Neutrophil (primary cell): ENCODE measurements around the gene STYX.
A peak's percentile ranks its signal among the peaks of the same experiment; 100 is the strongest.
"Not testable (repeated sequence)": the region's sequence is repeated elsewhere in the genome, so short reads cannot be mapped to it uniquely, and the experiment has no call there.

ENCODE experiments used
- H3K27ac ChIP-seq: fragments of 200-600 bp; sonication (generic); 2 replicates; pipeline ENCODE4 v1.5.1; 2016; ENCODE audit warnings: mild to moderate bottlenecking, moderate library complexity
- H3K27me3 ChIP-seq: fragments of 200-600 bp; sonication (generic); 2 replicates; pipeline ENCODE4 v1.6.0; 2016; ENCODE audit warnings: mild to moderate bottlenecking
- H3K36me3 ChIP-seq: fragments of 200-600 bp; sonication (generic); 2 replicates; pipeline ENCODE4 v1.5.1; 2017
- H3K4me1 ChIP-seq, 2 experiments: fragments of 200-600 bp in 1 of 2; sonication (generic) in 1 of 2; 1 replicate in 1 of 2; 2 replicates in 1 of 2; pipeline versions ENCODE4 v1.5.1 to v1.6.1; 2013 to 2016; ENCODE audit warnings: low read depth in 1 of 2, low read length in 1 of 2, mild to moderate bottlenecking in 1 of 2, moderate library complexity in 1 of 2; ENCODE audit not compliant: control insufficient read depth in 1 of 2, insufficient read depth in 1 of 2
- H3K4me3 ChIP-seq, 2 experiments: fragments of 200-600 bp in 1 of 2; sonication (generic) in 1 of 2; 1 replicate in 1 of 2; 2 replicates in 1 of 2; pipeline ENCODE4 v1.5.1; 2013 to 2016; ENCODE audit warnings: low read depth in 1 of 2, low read length in 1 of 2, mild to moderate bottlenecking in 1 of 2, moderate library complexity in 1 of 2
- H3K9me3 ChIP-seq: fragments of 200-600 bp; sonication (generic); 2 replicates; pipeline ENCODE4 v1.5.1; 2016
- TF ChIP-seq, protein P1 (sequence below): fragments of 200-600 bp; sonication (generic); IDR thresholded peaks from 2 replicates; pipeline ENCODE4 v1.5.1; 2016; ENCODE audit warnings: antibody characterized with exemption

Gene STYX

DNA sequence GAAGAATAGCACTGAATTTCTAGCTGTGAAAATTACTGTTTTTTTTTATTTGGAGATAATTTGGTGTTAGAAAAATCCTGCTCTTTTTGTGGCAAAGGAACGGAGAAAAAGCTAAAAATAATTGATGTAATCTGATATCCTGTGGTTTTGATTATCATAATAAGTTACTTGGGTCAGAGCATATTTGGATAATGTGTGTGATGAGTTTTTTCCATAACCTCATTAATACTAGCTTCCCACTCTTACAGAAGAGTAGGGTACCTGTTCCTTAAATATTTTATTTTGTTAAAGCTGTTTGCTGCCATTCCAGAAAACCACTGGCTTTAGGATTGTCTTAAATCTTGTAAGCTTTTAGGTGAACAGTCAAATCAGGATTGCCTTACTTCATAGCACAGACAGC is 18.3 kb upstream of the STYX start:
- H3K9me3 ChIP-seq: no peaks in the 10 kb centered on the region
- H3K4me3 ChIP-seq: no peak overlapping the region
- peaks cover 16 to 20% of the 10 kb centered on the region in 2 experiments for H3K4me1 ChIP-seq
- peaks cover 68% of the 10 kb centered on the region for H3K36me3 ChIP-seq
- no peak overlapping the region for H3K27ac ChIP-seq
- TF ChIP-seq, protein P1, sequence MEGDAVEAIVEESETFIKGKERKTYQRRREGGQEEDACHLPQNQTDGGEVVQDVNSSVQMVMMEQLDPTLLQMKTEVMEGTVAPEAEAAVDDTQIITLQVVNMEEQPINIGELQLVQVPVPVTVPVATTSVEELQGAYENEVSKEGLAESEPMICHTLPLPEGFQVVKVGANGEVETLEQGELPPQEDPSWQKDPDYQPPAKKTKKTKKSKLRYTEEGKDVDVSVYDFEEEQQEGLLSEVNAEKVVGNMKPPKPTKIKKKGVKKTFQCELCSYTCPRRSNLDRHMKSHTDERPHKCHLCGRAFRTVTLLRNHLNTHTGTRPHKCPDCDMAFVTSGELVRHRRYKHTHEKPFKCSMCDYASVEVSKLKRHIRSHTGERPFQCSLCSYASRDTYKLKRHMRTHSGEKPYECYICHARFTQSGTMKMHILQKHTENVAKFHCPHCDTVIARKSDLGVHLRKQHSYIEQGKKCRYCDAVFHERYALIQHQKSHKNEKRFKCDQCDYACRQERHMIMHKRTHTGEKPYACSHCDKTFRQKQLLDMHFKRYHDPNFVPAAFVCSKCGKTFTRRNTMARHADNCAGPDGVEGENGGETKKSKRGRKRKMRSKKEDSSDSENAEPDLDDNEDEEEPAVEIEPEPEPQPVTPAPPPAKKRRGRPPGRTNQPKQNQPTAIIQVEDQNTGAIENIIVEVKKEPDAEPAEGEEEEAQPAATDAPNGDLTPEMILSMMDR: no peak
- no peaks in the 10 kb centered on the region for H3K27me3 ChIP-seq

DNA sequence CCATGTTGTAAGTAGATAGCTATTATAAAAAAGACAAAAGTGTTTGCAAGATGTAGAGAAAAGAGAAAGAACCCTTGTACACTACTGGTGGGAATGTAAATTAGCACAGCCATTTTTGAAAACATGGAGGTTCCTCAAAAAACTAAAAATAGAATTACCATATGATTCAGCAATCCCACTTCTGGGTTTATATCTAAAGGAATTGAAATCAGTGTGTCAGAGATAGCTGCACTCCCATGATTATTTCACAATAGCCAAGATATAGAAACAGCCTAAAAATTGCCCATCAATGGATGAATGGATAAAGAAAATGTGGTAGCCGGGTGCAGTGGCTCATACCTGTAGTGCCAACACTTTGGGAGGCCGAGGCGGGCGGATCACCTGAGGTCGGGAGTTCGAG is 13.8 kb upstream of the STYX start:
- Histone ChIP-seq H3K36me3 (peaks cover 85% of the 10 kb centered on the region), H3K27ac (no peak overlapping the region), H3K27me3 (no peaks in the 10 kb centered on the region), H3K4me1 (no peaks in the 10 kb centered on the region), H3K9me3 (no peaks in the 10 kb centered on the region), H3K4me3 (no peak overlapping the region)
- TF ChIP-seq, protein P1: no peak

DNA sequence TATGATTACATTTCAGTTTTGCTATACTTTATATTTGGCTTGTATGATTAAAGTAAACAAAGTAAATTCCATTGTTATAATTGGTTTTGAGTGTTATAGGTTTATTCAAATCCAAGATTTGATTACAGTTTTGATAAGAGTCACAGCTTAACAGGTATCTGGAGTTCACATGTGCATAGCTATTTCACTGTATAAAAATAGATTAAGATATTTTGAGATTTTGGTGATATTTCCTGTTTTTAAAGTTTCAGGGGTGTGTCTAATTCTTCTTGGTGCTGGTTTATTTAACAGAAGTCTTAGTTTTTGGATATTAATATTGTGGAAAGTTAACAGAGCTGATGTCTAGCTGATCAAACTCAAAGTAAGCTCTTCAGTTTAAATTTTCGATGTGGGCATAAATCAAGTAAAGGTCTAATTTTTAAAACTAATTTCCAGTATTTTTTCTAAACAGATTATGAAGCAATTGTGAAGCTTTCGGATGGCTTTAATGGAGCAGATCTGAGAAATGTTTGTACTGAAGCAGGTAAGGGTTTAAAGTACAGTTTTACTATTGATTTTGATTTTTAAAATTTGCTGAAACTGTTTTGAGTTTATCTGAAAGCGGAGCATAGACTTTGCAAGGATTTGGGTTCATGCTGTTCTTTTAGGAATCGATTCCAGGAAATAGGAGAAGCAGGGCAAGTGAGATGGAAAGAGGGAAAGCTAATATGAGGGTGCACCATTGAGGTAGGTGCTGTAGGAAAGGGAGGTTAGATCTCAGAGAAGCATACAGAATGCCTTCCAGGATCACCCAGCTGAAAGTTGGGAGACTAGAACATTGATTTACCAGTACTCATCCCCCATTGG is 6.2 kb upstream of the STYX start:
- H3K9me3 ChIP-seq: no peaks in the 10 kb centered on the region
- TF ChIP-seq, protein P1: no peak
- H3K27me3 ChIP-seq: no peaks in the 10 kb centered on the region
- no peaks in the 10 kb centered on the region for H3K4me1 ChIP-seq
- no peak overlapping the region for H3K27ac ChIP-seq
- peaks cover 78% of the 10 kb centered on the region for H3K36me3 ChIP-seq
- H3K4me3 ChIP-seq: no peak overlapping the region

DNA sequence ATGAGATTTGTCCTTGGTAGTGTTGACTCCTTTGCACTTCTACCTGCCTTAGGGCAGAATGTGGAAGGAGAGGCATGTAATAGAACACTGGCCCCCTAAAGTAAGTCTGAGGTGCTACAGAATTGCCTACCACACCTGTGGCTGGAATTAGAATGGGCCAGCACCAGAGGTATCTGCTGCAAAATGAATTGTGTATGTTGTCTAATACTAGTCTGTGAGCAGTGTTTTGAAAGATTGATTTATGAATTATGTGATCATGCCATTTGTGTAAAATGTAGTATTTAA is 5.7 kb upstream of the STYX start:
- TF ChIP-seq, protein P1: no peak
- Histone ChIP-seq H3K27me3 (no peaks in the 10 kb centered on the region), H3K36me3 (peaks cover 72% of the 10 kb centered on the region), H3K4me3 (no peak overlapping the region), H3K4me1 (peaks cover 0 to 2% of the 10 kb centered on the region in 2 experiments), H3K27ac (no peak overlapping the region), H3K9me3 (no peaks in the 10 kb centered on the region)

DNA sequence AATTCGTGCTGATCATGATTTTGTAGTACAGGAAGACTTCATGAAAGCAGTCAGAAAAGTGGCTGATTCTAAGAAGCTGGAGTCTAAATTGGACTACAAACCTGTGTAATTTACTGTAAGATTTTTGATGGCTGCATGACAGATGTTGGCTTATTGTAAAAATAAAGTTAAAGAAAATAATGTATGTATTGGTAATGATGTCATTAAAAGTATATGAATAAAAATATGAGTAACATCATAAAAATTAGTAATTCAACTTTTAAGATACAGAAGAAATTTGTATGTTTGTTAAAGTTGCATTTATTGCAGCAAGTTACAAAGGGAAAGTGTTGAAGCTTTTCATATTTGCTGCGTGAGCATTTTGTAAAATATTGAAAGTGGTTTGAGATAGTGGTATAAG is 2.5 kb upstream of the STYX start:
- H3K9me3 ChIP-seq, H3K27ac ChIP-seq, H3K4me3 ChIP-seq, H3K27me3 ChIP-seq: not testable (repeated sequence)
- Histone ChIP-seq H3K4me1 (peaks cover 13 to 16% of the 10 kb centered on the region in 2 experiments), H3K36me3 (peaks cover 45% of the 10 kb centered on the region)

DNA sequence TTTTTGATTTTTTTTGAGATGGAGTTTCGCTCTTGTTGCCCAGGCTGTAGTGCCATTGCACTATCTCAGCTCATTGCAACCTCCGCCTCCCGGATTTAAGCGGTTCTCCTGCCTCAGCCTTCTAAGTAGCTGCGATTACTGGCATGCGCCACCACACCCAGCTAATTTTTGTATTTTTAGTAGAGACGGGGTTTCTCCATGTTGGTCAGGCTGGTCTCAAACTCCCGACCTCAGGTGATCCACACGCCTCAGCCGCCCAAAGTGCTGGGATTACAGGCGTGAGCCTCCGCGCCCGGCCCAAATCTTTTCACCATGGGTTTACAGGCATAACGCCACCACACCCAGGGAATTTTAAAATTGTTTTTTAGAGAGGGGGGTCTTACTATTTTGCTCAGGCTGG is 931 bp upstream of the STYX start:
- Histone ChIP-seq H3K4me1 (peaks cover 13 to 19% of the 10 kb centered on the region in 2 experiments), H3K27ac (peak overlapping the region; percentile 84), H3K4me3 (peak overlapping the region in 1 of 2 experiments; percentile 90), H3K36me3 (peaks cover 30% of the 10 kb centered on the region)
- H3K27me3 ChIP-seq, H3K9me3 ChIP-seq: not testable (repeated sequence)
